ENCODE data around the gene AGRN. TPM values are rescaled to one million over a fixed set of nuclear protein-coding genes. Genes with fewer than 3 reads are reported as not detected.

The AGRN gene
- total RNA-seq, 4 donors from 2014 or later: 50.6 to 84.8 (median 71.1) TPM

- H3K27ac ChIP-seq: no peak overlapping the region
- H3K4me1 ChIP-seq: peaks cover 14% of the 10 kb centered on the region
- H3K9me3 ChIP-seq: no peaks in the 10 kb centered on the region
- peaks cover 24% of the 10 kb centered on the region for H3K36me3 ChIP-seq
- TF ChIP-seq EP300 (IDR thresholded peaks at IDR 0.05): no peak
- TF ChIP-seq POLR2AphosphoS5 (IDR thresholded peaks at IDR 0.05): no peak
- TF ChIP-seq CTCF (IDR thresholded peaks at IDR 0.05): no peak
- TF ChIP-seq POLR2A (IDR thresholded peaks at IDR 0.05): no peak
- peaks cover 5% of the 10 kb centered on the region for H3K27me3 ChIP-seq
- H3K4me3 ChIP-seq: no peak overlapping the region
- peak; percentile 65 to 78 for DNase-seq (ENCODE audit: low spot score in 2 of 2)
- 97% methylated on average over 4 of the region's 40 CpGs for WGBS
Measured at GRCh38 chr1:1082776-1083415, 63.0 kb downstream of the AGRN start.

GRCh38 chr1:1083416-1084371 is 63.8 kb downstream of the AGRN start:
- Histone ChIP-seq H3K4me3 (no peak overlapping the region), H3K4me1 (peaks cover 14% of the 10 kb centered on the region), H3K36me3 (peaks cover 24% of the 10 kb centered on the region), H3K27ac (no peak overlapping the region), H3K27me3 (peaks cover 5% of the 10 kb centered on the region), H3K9me3 (no peaks in the 10 kb centered on the region)
- TF ChIP-seq POLR2AphosphoS5 (IDR thresholded peaks at IDR 0.05): no peak
- no peak for TF ChIP-seq CTCF (IDR thresholded peaks at IDR 0.05)
- TF ChIP-seq POLR2A (IDR thresholded peaks at IDR 0.05): no peak
- WGBS: 83% methylated on average over 27 of the region's 43 CpGs
- peak in 1 of 2 donors; percentile 69 for DNase-seq (ENCODE audit: low spot score in 2 of 2)

- peaks cover 24% of the 10 kb centered on the region for H3K36me3 ChIP-seq
- no peak overlapping the region for H3K4me3 ChIP-seq
- H3K27me3 ChIP-seq: peaks cover 5% of the 10 kb centered on the region
- H3K27ac ChIP-seq: no peak overlapping the region
- H3K4me1 ChIP-seq: peaks cover 9% of the 10 kb centered on the region
- DNase-seq (ENCODE audit: low spot score in 2 of 2): peak in 1 of 2 donors; percentile 77
- H3K9me3 ChIP-seq: no peaks in the 10 kb centered on the region
- TF ChIP-seq POLR2AphosphoS5 (IDR thresholded peaks at IDR 0.05) (no peak), EP300 (IDR thresholded peaks at IDR 0.05) (no peak), POLR2A (IDR thresholded peaks at IDR 0.05) (no peak), CTCF (IDR thresholded peaks at IDR 0.05) (no peak)
- 77% methylated on average over 6 of the region's 38 CpGs for WGBS
Measured at GRCh38 chr1:1084372-1085170, 64.7 kb downstream of the AGRN start.

- TF ChIP-seq CTCF (IDR thresholded peaks at IDR 0.05) (no peak), POLR2A (IDR thresholded peaks at IDR 0.05) (no peak), EP300 (IDR thresholded peaks at IDR 0.05) (no peak), POLR2AphosphoS5 (IDR thresholded peaks at IDR 0.05) (no peak)
- Histone ChIP-seq H3K4me1 (peaks cover 2% of the 10 kb centered on the region), H3K27me3 (no peaks in the 10 kb centered on the region), H3K4me3 (no peak overlapping the region), H3K9me3 (no peaks in the 10 kb centered on the region), H3K27ac (no peak overlapping the region), H3K36me3 (peaks cover 24% of the 10 kb centered on the region)
- WGBS: 73% methylated on average over 9 of the region's 30 CpGs
- no peak for DNase-seq (ENCODE audit: low spot score in 2 of 2)
Measured at GRCh38 chr1:1085171-1085841, 65.4 kb downstream of the AGRN start.

All from suprapubic skin (tissue), 4 donors.